GM23338 (cell line): Measurements from ENCODE around the gene SERPINA1.

Experiments
- CREB1 ChIP-seq: fragments of 250-450 bp; sonication (Bioruptor Pico); IDR thresholded peaks from 2 replicates; pipeline ENCODE4 v1.5.0; 2020; ENCODE audit warnings: low read depth, mild to moderate bottlenecking, moderate library complexity
- CTCF ChIP-seq, 2 experiments: fragments of 200-600 bp in 1 of 2; sonication (generic) in 1 of 2; conservative IDR thresholded peaks; 2 replicates each; pipeline versions ENCODE4 v1.5.1 to v1.6.1; 2016 to 2017; ENCODE audit warnings: antibody characterized with exemption in 2 of 2, low read depth in 2 of 2, mild to moderate bottlenecking in 2 of 2, moderate library complexity in 1 of 2
- EZH2 ChIP-seq: fragments of 200-600 bp; sonication (generic); IDR thresholded peaks from one replicate; pipeline ENCODE4 v1.8.0; 2017; ENCODE audit warnings: antibody characterized with exemption, mild to moderate bottlenecking, low read depth; ENCODE audit not compliant: unreplicated experiment
- EZH2phosphoT487 ChIP-seq: fragments of 200-600 bp; sonication (generic); IDR thresholded peaks from one replicate; pipeline ENCODE4 v1.8.1; 2018; ENCODE audit warnings: antibody characterized with exemption; ENCODE audit not compliant: unreplicated experiment
- JUNB ChIP-seq: IDR thresholded peaks from one replicate; pipeline ENCODE4 v1.6.1; 2016; ENCODE audit warnings: antibody characterized with exemption; ENCODE audit not compliant: unreplicated experiment
- POLR2AphosphoS5 ChIP-seq: IDR thresholded peaks from 2 replicates; pipeline ENCODE4 v1.6.1; 2016; ENCODE audit warnings: antibody characterized with exemption, low read depth
- REST ChIP-seq: IDR thresholded peaks from one replicate; pipeline ENCODE4 v1.6.1; 2018; ENCODE audit warnings: antibody characterized with exemption; ENCODE audit not compliant: unreplicated experiment
- STAT1 ChIP-seq: IDR thresholded peaks from one replicate; pipeline ENCODE4 v1.6.1; 2016; ENCODE audit warnings: antibody characterized with exemption; ENCODE audit not compliant: unreplicated experiment
- ZNF331 ChIP-seq: fragments of 250-450 bp; sonication (Bioruptor Pico); IDR thresholded peaks from 2 replicates; pipeline ENCODE4 v1.5.0; 2020; ENCODE audit warnings: low read depth, mild to moderate bottlenecking, moderate library complexity

- TF ChIP-seq EZH2phosphoT487 (no peak), EZH2 (no peak), POLR2AphosphoS5 (no peak), CTCF (conservative IDR thresholded peaks at IDR 0.05; ENCODE audit: low read depth in 2 of 2) (no peak), JUNB (no peak), REST (no peak), CREB1 (CRISPR knock-in tag) (no peak), ZNF331 (CRISPR knock-in tag) (no peak), STAT1 (no peak)
Measured at GRCh38 chr14:94380225-94381148, 7.9 kb downstream of the SERPINA1 start.
